GM18526 (cell line): ENCODE data around the gene ZER1.

Source experiments
- POLR2A ChIP-seq: IDR thresholded peaks from 3 replicates; pipeline ENCODE4 v1.6.1; 2011; ENCODE audit not compliant: insufficient read length; ENCODE audit errors: extremely low read depth

ZER1 gene

DNA sequence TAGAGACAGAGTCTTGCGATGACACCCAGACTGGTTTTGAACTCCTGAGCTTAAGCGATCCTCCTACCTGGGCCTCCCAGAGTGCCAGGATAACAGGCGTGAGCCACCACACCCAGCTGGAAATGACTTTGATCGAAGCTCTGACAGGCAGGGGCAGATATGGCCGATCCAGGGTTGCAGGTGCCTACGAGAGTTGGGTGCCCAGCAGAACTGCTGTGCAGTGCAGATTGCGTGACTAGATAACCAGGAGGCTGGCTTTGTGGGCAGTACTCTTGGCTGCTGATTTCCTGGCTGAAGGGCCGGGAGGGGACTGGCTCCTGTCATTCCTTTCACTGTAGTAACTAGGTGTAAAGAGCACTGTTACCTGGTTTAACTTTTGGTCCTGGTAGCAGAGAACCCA is 27.2 kb upstream of the ZER1 start:
- TF ChIP-seq POLR2A = no peak

GRCh38 chr9:128792978-128793686 is 21.4 kb upstream of the ZER1 start:
- TF ChIP-seq POLR2A = no peak

- no peak for TF ChIP-seq POLR2A
Measured at GRCh38 chr9:128792134-128792533, 20.4 kb upstream of the ZER1 start.

- TF ChIP-seq POLR2A = no peak
Measured at GRCh38 chr9:128790536-128790935, 18.8 kb upstream of the ZER1 start.

DNA sequence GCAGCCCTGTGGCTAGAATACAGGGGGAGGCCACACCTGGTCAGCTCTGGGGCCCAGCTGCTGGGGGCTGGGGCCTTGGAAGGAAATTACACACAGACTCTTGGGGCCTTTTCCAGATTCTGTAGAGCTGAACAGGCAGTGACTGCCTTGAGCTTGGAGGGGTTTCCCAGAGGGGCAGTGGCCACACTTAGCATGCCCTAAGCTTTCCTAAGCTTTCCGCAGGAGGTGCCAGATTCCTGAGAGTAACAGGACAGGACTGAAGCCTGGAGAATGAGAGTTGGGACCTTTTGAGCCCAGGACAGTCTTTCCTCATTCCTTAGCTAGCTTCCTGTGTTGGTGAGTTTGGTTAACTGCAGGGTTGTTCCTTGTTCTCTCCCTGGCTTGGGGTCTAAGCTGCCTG is 16.7 kb upstream of the ZER1 start:
- TF ChIP-seq POLR2A = no peak

GRCh38 chr9:128787659-128788058 is 15.9 kb upstream of the ZER1 start:
- no peak for TF ChIP-seq POLR2A

GRCh38 chr9:128786681-128787601 is 15.2 kb upstream of the ZER1 start, which contains the start of gene TBC1D13:
Gene TBC1D13, plus strand, starts transcription at chr9:128787253. Its CDS starts 101 bp downstream, at chr9:128787354.
- TF ChIP-seq POLR2A = peak; percentile 73

- TF ChIP-seq POLR2A = no peak
Measured at GRCh38 chr9:128785427-128785826, 13.7 kb upstream of the ZER1 start.

DNA sequence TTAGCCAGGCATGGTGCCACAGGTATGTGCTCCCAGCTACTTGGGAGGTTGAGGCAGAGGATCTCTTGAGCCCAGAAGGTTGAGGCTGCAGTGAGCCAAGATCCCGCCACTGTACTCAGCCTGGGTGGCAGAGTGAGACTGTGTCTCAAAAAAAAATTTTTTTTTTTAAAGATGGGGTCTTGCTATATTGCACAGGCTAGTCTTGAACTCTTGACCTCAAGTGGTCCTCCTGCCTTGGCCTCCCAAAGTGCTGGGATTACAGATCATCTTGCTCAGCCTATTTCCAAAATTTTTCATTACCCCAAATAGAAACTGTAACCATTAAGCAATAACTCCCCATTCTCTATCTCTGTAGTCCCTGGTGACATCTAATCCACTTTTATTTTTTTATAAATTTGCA is 10.9 kb upstream of the ZER1 start:
- no peak for TF ChIP-seq POLR2A

- TF ChIP-seq POLR2A = no peak
Measured at GRCh38 chr9:128781187-128782070, 9.7 kb upstream of the ZER1 start.

GRCh38 chr9:128774804-128775203 is 3.1 kb upstream of the ZER1 start:
- TF ChIP-seq POLR2A = no peak

DNA sequence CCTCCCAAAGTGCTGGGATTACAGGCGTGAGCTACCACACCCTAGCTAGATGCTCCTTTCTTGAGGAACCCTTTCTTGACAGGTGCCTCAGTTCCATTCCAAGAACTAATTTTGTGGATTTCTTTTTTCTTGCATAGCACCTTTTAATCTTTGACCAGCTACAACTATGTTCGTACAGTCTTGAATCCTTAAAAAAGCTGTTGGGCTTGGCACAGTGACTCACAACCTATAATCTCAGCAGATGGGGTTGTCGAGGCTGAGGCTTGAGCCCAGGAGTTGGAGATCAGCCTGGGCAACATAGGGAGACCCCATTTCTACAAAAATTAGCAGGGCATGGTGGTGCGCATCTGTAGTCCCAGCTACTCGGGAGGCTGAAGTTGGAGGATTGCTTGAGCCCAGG is 1.3 kb upstream of the ZER1 start:
- no peak for TF ChIP-seq POLR2A

GRCh38 chr9:128771094-128771721 is 519 bp downstream of the ZER1 start:
- TF ChIP-seq POLR2A = no peak

- TF ChIP-seq POLR2A = no peak
Measured at GRCh38 chr9:128770286-128771030, 1.3 kb downstream of the ZER1 start.
